AG09309 (cell line): ENCODE data around the gene NUP210.

Source experiments
- DNase-seq: peaks from one replicate; pipeline ENCODE4 v3.0.0-alpha.2; 2010; ENCODE audit warnings: low read depth
- H3K4me3 ChIP-seq: 2 replicates; pipeline ENCODE4 v1.5.1; 2011; ENCODE audit warnings: mild to moderate bottlenecking, low read depth, low read length, moderate library complexity; ENCODE audit not compliant: control insufficient read depth
- TF ChIP-seq, protein P1 (sequence below): IDR thresholded peaks from 2 replicates; pipeline ENCODE4 v1.5.1; 2011; ENCODE audit warnings: mild to moderate bottlenecking, low read depth, low read length, inconsistent platforms; ENCODE audit not compliant: insufficient read depth, control insufficient read depth; ENCODE audit errors: missing control alignments

NUP210 gene

DNA sequence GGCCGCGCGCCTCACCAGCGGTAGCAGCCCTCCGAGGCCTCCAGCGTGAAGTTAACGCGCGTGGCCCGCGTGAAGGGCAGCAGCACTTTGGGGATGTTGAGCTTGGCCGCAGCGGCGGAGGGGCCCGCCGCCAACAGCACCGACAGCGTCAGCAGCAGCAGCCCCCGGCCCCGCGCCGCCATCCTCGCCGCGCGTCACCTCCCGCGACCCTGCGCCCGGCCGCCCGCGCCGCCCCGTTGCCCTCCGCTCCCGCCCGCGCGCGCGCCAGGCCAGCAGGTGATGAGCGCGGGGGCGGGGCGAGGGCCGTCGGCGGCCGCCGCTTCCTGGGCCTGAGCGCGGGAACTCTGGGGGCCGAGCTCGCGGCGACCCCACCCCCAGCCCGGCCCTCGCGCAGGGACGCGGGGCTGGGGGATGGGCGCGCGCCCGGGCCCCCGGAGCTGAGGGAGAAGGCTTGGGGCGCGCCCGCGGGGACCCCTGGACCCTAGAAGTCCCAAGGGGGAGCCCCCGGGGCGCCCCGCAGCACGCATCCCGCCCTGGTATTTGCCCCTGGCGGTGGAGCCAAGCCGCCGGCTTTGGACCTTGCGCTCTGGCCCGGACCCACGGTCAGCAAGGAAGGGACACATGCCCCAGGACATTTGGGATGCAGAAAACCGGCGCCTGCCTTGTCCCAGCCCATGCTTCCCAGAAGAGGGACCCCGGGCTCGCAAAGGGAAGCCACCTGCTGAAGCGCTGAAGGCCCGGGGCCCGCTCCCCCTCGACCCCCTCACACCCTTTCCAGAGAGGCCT, at the start of gene NUP210:
Gene NUP210 (minus strand): TSS at position 278 of the 786 bp plus-strand sequence. CDS start 96 bp downstream, at position 182.
- no peak within 1 kb of the TSS for H3K4me3 ChIP-seq
- TF ChIP-seq, protein P1, sequence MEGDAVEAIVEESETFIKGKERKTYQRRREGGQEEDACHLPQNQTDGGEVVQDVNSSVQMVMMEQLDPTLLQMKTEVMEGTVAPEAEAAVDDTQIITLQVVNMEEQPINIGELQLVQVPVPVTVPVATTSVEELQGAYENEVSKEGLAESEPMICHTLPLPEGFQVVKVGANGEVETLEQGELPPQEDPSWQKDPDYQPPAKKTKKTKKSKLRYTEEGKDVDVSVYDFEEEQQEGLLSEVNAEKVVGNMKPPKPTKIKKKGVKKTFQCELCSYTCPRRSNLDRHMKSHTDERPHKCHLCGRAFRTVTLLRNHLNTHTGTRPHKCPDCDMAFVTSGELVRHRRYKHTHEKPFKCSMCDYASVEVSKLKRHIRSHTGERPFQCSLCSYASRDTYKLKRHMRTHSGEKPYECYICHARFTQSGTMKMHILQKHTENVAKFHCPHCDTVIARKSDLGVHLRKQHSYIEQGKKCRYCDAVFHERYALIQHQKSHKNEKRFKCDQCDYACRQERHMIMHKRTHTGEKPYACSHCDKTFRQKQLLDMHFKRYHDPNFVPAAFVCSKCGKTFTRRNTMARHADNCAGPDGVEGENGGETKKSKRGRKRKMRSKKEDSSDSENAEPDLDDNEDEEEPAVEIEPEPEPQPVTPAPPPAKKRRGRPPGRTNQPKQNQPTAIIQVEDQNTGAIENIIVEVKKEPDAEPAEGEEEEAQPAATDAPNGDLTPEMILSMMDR, result no peak
- DNase-seq, result no peak

DNA sequence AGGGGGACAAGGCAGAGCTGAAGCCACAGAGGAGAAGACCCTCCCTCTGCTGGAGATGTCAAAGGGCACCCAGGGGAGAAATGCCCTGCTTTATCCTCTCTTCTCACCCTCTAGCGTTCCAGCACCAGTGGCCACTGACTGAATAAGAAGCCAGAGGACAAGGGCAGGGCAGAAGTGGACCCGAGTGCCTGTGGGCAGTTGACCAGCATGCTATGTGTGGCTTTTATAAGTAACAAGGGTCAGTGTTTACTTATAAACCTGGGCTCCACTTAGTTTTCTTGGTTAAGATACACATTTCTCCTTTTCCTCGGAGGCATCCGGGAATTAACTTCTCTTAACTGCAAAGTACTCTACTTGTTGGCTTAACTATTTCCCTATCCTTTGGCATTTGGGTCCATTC, 46.7 kb upstream of the NUP210 start:
- DNase-seq, result no peak
- H3K4me3 ChIP-seq, result no peak overlapping the region
- TF ChIP-seq, protein P1, result no peak

GRCh38 chr3:13465236-13465873, 45.2 kb upstream of the NUP210 start:
- H3K4me3 ChIP-seq, result no peak overlapping the region
- DNase-seq, result no peak
- TF ChIP-seq, protein P1, result no peak

- TF ChIP-seq, protein P1, result no peak
- no peak overlapping the region for H3K4me3 ChIP-seq
- no peak for DNase-seq
These were observed 43.7 kb upstream of the NUP210 start for GRCh38 chr3:13463618-13464400.

DNA sequence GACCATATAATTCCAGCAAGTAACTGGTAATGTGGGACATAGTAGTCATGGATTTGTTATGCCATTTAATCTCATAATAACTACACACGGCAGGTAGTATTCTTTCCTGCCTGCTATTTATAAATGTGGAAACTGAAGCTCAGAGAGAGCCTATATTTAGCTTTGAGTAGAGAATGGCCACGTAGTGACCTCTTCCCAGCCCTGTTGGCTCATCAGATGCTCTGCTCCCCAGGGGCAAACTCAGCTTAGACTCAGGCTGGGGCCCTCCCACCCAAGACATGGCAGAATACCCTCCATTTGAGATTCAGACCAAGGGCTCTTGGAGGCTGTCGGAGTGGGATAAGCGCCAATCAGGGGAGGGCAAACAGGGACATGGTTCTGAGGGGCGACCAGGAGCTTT, 42.7 kb upstream of the NUP210 start:
- TF ChIP-seq, protein P1, result no peak
- DNase-seq, result no peak
- H3K4me3 ChIP-seq, result no peak overlapping the region

DNA sequence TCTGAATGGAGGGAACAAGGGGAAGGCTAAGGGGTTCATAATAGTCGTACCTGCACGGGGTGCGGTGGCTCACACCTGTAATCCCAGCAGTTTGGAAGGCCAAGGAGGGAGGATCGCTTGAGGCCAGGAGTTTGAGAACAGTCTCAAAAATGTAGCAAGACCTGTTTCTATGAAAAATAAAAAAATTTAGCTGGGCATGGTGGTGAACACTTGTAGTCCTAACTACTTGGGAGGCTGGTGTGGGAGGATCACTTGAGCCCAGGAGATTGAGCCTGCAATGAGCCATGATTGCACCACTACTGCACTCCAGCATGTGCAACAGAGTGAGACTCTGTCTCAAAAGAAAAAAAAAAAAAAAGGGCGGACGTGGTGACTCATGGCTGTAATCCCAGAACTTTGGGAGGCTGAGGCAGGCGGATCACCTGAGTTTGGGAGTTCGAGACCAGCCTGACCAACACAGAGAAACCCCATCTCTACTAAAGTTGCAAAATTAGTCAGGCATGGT, 42.1 kb upstream of the NUP210 start:
- no peak overlapping the region for H3K4me3 ChIP-seq
- TF ChIP-seq, protein P1, result no peak
- DNase-seq, result no peak
